Measurements from ENCODE around the gene ATP8B4. TPM values are rescaled to one million over a fixed set of nuclear protein-coding genes. Genes with fewer than 3 reads are reported as not detected.

The ATP8B4 gene
- total and polyA plus RNA-seq, 2 donors (not counting 1 experiment from before 2014, with no cell fraction given) = 0.42 TPM; not detected in 1

DNA sequence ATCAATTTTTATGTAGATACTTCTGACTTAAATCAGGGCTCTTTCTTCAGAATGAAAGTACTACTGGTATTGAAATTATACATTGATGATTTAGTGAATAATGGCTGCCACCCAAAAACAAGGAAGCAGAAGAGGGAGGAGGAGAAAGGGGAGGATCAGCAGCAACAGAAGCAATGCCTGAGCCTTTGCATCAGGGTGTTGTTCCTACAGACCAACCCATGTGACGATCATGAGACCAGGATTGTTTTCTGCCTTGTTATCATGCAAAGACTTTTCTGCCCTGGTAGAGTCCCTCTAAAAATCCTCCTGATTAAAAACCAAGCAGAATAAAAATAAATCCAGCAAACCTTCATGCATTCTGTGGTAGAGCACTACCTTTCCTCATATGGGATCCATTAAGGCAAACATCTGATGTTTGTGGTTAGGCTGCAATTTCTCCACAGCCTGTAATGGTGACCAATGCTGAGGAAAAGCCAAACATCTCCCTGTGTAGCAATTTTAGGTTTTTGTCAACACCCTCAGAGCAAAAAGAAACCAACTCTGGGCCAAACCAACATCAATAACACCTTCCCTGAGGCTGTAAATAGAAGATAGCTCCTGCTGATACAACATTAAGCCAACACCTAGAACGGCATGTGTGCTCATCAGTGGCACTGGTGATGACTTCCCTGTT is 191.7 kb downstream of the ATP8B4 start:
- Histone ChIP-seq H3K79me2 (ENCODE audit: control insufficient read depth, insufficient read depth, low read length) (no peaks in the 10 kb centered on the region), H3K27ac (ENCODE audit: low read length in 2 of 2) (no peak overlapping the region), H3K4me2 (replicated peaks; ENCODE audit: low read depth, low read length, poor library complexity, severe bottlenecking) (no peak overlapping the region), H3K9ac (ENCODE audit: low read length) (no peak overlapping the region), H3K27me3 (replicated peaks in 1 of 4; ENCODE audit: control extremely low read depth in 1 of 4, control insufficient read depth in 3 of 4, insufficient read depth in 4 of 4, low read length in 3 of 4) (no peaks in the 10 kb centered on the region), H4K20me1 (ENCODE audit: control insufficient read depth, insufficient read depth, low read length, poor library complexity, severe bottlenecking) (no peaks in the 10 kb centered on the region), H2AFZ (ENCODE audit: insufficient read depth, low read depth, low read length, poor library complexity, severe bottlenecking) (no peak overlapping the region), H3K36me3 (replicated peaks in 1 of 2; ENCODE audit: control extremely low read depth in 1 of 2, control insufficient read depth in 1 of 2, extremely low read depth in 1 of 2, insufficient read depth in 2 of 2, low read length in 1 of 2) (no peaks in the 10 kb centered on the region), H3K4me1 (ENCODE audit: control insufficient read depth in 2 of 2, insufficient read depth in 2 of 2, low read length in 2 of 2) (no peaks in the 10 kb centered on the region), H3K9me3 (ENCODE audit: control extremely low read depth in 1 of 3, control insufficient read depth in 2 of 3, insufficient read depth in 1 of 3, low read length in 2 of 3) (no peaks in the 10 kb centered on the region), H3K4me3 (ENCODE audit: control extremely low read depth in 1 of 5, extremely low read depth in 1 of 5, insufficient read depth in 1 of 5, low read depth in 2 of 5, low read length in 4 of 5) (no peak overlapping the region)
- ChIA-PET POLR2A (no interaction called here), CTCF (no interaction called here)
- no peak for ATAC-seq (ENCODE audit: low read depth)
- WGBS (ENCODE audit: insufficient coverage) = 100% methylated on average over 1 of the region's 2 CpGs
- DNase-seq = no peak
- Mint-ChIP-seq H3K4me1 (no peaks in the 10 kb centered on the region), H3K4me3 (no peak overlapping the region), H3K9me3 (ENCODE audit: insufficient read depth) (no peaks in the 10 kb centered on the region), H3K27ac (no peak overlapping the region), H3K27me3 (peaks cover 4% of the 10 kb centered on the region)
- intact Hi-C loops (cut with micrococcal nuclease) = no loop called here
- TF ChIP-seq, protein P1, sequence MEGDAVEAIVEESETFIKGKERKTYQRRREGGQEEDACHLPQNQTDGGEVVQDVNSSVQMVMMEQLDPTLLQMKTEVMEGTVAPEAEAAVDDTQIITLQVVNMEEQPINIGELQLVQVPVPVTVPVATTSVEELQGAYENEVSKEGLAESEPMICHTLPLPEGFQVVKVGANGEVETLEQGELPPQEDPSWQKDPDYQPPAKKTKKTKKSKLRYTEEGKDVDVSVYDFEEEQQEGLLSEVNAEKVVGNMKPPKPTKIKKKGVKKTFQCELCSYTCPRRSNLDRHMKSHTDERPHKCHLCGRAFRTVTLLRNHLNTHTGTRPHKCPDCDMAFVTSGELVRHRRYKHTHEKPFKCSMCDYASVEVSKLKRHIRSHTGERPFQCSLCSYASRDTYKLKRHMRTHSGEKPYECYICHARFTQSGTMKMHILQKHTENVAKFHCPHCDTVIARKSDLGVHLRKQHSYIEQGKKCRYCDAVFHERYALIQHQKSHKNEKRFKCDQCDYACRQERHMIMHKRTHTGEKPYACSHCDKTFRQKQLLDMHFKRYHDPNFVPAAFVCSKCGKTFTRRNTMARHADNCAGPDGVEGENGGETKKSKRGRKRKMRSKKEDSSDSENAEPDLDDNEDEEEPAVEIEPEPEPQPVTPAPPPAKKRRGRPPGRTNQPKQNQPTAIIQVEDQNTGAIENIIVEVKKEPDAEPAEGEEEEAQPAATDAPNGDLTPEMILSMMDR (IDR thresholded peaks at IDR 0.05) = no peak
- TF ChIP-seq EZH2 (IDR thresholded peaks at IDR 0.05; ENCODE audit: borderline replicate concordance, insufficient read depth, low read depth, low read length, poor library complexity, severe bottlenecking) = no peak

DNA sequence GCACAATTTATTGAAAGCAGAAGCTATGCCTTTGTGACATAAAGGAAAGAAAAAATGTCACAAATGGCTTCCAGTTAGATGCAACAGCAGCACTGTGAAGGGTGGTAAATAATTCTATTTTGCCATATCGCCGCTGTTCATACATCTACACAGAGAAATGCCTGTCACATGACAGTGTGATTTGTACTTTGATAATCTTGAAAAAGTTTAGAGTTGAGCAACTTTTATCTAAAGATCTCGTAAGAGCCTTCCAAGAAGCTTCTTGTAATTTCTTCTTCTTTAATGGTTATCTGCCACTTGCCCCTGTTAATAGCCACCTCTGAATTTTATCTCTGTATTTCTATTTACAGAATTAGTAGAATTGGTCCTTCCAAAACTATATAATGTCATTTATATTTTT is 192.3 kb downstream of the ATP8B4 start:
- Mint-ChIP-seq H3K4me3 (no peak overlapping the region), H3K9me3 (ENCODE audit: insufficient read depth) (no peaks in the 10 kb centered on the region), H3K4me1 (no peaks in the 10 kb centered on the region), H3K27me3 (peaks cover 4% of the 10 kb centered on the region), H3K27ac (no peak overlapping the region)
- no CpG with 5 or more reads among the region's 3 CpGs for WGBS (ENCODE audit: insufficient coverage)
- intact Hi-C loops (cut with micrococcal nuclease) = no loop called here
- POLR2A ChIA-PET = no interaction called here
- no peak overlapping the region for H2AFZ ChIP-seq (ENCODE audit: insufficient read depth, low read depth, low read length, poor library complexity, severe bottlenecking)
- CTCF ChIA-PET = no interaction called here
- H3K4me2 ChIP-seq (replicated peaks; ENCODE audit: low read depth, low read length, poor library complexity, severe bottlenecking) = no peak overlapping the region
- H3K27me3 ChIP-seq (replicated peaks in 1 of 4; ENCODE audit: control extremely low read depth in 1 of 4, control insufficient read depth in 3 of 4, insufficient read depth in 4 of 4, low read length in 3 of 4) = no peaks in the 10 kb centered on the region
- H3K36me3 ChIP-seq (replicated peaks in 1 of 2; ENCODE audit: control extremely low read depth in 1 of 2, control insufficient read depth in 1 of 2, extremely low read depth in 1 of 2, insufficient read depth in 2 of 2, low read length in 1 of 2) = no peaks in the 10 kb centered on the region
- no peak for ATAC-seq (ENCODE audit: low read depth)
- H3K9ac ChIP-seq (ENCODE audit: low read length) = no peak overlapping the region
- DNase-seq = no peak
- no peak overlapping the region for H3K4me3 ChIP-seq (ENCODE audit: control extremely low read depth in 1 of 5, extremely low read depth in 1 of 5, insufficient read depth in 1 of 5, low read depth in 2 of 5, low read length in 4 of 5)
- H3K4me1 ChIP-seq (ENCODE audit: control insufficient read depth in 2 of 2, insufficient read depth in 2 of 2, low read length in 2 of 2) = no peaks in the 10 kb centered on the region
- no peaks in the 10 kb centered on the region for H3K9me3 ChIP-seq (ENCODE audit: control extremely low read depth in 1 of 3, control insufficient read depth in 2 of 3, insufficient read depth in 1 of 3, low read length in 2 of 3)
- TF ChIP-seq EZH2 (IDR thresholded peaks at IDR 0.05; ENCODE audit: borderline replicate concordance, insufficient read depth, low read depth, low read length, poor library complexity, severe bottlenecking) = no peak
- TF ChIP-seq, protein P1 (IDR thresholded peaks at IDR 0.05) = no peak
- no peaks in the 10 kb centered on the region for H4K20me1 ChIP-seq (ENCODE audit: control insufficient read depth, insufficient read depth, low read length, poor library complexity, severe bottlenecking)
- H3K79me2 ChIP-seq (ENCODE audit: control insufficient read depth, insufficient read depth, low read length) = no peaks in the 10 kb centered on the region
- H3K27ac ChIP-seq (ENCODE audit: low read length in 2 of 2) = no peak overlapping the region

Data from B cell (primary cell).